B cell (primary cell): Measurements from ENCODE around the gene ZNF296.

Experiments
- CTCF ChIP-seq: fragments of 200-600 bp; IDR thresholded peaks from one replicate; pipeline ENCODE4 v1.8.0; 2022; ENCODE audit warnings: antibody characterized with exemption, mild to moderate bottlenecking
- EZH2 ChIP-seq: IDR thresholded peaks from 2 replicates; pipeline ENCODE4 v1.6.1; 2012; ENCODE audit warnings: borderline replicate concordance, low read depth, mild to moderate bottlenecking, moderate library complexity, low read length; ENCODE audit not compliant: insufficient read depth, poor library complexity, severe bottlenecking

GRCh38 chr19:45117671-45118070 is 41.4 kb upstream of the ZNF296 start:
- TF ChIP-seq CTCF (no peak), EZH2 (no peak)
